ENCODE data around the gene MCM9.

DNA sequence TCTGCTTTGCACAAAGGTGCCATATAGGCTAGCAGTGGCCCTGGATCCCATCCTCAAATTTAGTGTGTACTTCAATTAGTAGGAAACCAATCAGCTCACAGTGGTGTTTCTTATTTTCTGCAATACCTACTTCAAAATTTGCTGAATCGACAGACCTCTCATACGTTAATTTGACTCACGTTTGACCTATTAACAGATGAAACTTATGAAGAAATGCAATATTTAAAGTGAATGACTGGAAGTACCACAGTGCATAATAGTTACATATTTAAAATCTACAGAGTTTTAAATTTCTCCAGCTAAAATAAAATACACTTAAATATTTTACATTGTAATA, 47.6 kb upstream of the MCM9 start:
- no peak for TF ChIP-seq YY1 (IDR thresholded peaks at IDR 0.05; ENCODE audit: insufficient read depth, insufficient read length)
- no peak for TF ChIP-seq ZNF274 (IDR thresholded peaks at IDR 0.05; ENCODE audit: low read depth, low read length)
